CD4-positive, alpha-beta T cell treated with Interferon gamma for 1 hour (primary cell): Measurements from ENCODE around the gene SLC6A19.

Experiments used
- DNase-seq: peaks from one replicate; pipeline ENCODE4 v3.0.0-alpha.2; 2020

Gene SLC6A19

DNA sequence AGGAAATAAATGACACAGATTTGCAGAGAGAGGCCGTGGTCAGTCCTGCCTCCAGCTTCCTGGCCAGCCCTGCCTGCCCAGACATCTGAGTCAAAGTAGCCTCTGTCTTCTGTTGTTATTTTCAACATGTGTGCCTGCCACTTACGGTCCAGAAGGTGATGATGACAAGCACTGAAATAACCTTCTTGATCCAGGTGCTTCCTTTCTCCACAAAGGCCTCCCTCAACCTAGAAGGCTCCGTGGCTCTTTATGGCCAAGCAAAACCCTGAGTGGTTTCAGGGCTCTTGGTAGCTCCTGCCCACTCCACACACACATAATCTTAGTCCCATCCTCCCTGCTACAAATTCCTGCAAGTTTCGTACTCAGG is 34.1 kb upstream of the SLC6A19 start:
- no peak for DNase-seq

DNA sequence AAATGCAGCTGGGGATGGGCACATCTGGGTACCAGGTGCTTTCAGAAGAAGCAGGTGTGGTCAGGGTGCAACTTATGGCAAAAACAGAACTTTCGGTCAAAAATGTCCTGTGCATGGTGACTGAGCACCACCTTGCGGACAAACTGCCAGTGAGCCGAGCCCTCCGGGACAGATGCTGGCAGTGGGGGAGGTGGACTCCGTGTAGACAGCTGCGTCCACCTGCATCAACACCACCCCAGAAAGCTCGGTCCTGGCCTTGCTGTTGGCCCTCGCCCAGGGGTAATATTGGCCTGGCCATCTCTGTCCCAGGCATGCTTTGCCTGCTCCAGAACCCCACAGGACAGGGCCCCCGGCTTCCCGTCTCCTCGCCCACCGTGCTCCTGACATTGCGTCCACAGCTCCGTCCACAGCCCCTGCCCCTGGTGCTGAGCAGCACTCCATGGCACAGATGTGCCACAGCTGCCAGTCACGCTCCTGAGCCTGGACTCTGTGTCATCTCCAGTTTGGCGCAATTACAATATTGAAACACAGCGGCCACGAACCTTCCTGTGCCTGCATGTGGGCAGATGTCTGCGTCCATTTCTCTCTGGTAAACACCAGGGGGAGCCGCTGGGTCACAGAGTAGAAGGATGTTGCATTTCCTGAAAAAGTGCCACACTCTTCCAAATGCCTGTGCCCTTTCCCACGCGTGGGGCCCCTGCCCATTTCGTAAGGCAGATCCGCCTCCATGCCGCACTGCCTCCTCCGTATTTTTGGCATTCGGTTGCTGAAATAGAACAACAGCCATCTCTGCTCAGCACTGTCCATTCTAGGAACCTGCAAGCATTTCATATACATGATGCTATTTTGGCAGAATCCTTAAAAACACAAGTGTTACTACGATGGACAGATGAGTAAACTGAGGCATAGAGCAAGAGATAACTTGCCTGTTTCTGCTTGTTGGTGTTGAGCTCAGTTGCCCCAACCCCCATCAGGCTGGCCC is 33.4 kb upstream of the SLC6A19 start:
- peak; percentile 64 for DNase-seq

DNA sequence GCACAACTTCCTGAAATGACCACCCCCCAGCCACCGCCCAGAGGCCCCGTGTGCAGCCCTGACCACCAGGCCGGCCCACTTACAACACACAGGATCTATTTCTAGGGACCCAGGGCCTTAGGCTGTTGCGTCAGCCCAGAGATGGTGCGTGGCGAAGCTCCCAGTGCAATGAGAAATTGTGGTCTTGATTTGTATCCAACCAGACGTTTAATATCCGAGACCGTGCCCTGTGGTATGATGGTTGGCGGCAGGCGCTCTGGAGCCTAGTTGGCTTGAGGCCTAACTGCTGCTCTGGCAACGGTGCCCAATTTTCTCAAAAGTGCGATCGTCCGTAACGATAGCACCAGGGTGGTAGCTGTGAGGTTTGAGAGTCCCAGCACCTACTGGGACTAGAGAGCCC is 32.6 kb upstream of the SLC6A19 start:
- DNase-seq = no peak

DNA sequence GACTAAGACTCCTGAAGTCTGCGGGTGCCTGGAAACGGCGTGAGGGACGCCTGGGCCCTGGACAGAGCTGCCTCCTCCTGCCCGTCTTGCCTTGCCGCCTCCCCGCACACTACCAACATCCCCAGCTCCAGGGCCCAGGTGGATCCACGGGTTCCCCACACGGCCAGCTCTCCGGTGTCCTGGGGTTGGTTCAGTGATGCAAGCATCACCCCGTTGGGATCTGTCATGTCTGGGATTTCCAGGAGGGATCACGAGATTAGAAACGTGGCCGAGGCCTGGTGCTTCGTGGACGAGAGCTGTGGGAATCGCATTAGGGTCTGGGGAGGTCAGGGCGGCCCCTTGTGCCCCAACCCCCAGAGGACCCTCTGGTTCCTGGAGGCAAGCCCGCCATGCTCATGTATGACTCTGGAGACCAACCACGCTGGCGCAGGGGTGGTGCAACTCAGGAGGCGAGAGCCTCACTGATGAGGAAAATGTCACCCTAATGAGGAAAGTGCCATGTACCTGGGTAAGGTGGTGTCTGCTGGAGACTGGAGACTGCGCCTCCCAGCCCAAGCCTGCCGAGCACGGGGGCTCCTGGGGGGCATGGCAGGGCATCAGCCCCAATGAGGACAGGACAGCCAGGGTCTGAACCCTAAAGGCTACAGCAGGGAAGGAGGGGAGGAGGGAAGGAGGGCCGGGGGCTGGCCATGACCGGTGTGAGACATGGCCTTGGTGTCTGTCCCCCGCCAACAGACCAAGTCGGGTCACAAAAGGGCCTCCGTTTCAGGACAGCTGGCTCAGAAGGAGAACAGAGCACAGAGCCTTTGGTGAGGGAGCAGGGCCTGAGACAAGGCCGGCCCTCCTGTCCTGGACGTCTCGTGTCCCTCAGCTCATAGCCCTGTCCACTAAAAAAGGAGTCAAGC is 31.9 kb upstream of the SLC6A19 start:
- DNase-seq = no peak

DNA sequence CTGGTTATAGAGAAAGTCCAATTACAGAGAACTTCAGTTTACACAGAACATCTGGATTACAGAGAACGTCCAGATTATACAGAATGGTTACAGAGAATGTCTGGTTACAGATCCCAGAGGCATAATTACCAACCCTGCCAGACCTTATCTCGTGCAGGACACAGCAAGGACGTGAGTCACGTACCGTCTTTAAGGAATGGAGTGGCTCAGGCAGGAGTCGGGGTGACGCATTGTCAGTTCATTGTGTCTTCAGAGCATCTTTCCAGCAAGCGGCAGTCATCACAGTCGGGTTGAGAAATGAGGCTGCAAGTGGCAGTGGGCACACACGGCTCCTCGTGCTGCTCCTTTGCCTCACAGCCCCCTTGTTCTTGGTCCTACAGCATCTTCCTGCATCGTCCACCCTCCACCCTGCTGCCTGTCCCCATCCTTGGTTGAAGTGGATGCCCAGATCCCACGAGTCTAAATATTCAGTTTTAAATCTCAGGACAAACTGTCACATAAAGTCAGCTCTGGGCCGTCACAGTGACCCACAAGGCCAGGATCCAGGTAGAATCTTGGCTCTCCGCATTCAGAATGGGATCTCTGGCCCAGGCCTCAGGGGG is 30.0 kb upstream of the SLC6A19 start:
- DNase-seq = no peak

DNA sequence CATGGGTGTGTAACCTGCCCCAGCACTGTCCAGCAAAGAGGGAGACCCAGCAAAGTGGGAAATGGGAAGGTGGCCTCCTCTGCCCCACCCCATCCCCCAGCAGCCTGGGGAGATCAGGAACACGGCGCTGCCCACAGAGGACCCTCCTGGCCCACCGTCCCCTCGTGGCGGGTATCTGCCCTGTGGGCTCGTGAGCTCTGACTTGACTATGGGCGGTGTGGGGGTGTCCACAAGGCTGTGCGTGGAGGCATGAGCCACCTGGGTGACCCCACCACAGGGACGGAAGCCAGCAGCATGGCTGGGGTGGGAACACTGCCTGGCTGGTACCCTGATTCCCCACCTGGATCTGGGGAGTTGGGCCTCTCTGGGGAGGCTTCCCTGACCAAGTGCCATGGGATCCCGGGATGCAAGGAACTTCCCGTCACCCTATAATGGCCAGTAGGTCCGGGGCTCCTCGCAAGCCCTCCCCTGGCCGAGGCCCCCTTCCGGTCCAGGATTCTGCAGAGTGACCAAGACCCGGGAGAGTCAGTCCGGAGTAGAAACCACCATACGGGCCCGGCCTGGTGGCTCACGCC is 29.3 kb upstream of the SLC6A19 start:
- no peak for DNase-seq

DNA sequence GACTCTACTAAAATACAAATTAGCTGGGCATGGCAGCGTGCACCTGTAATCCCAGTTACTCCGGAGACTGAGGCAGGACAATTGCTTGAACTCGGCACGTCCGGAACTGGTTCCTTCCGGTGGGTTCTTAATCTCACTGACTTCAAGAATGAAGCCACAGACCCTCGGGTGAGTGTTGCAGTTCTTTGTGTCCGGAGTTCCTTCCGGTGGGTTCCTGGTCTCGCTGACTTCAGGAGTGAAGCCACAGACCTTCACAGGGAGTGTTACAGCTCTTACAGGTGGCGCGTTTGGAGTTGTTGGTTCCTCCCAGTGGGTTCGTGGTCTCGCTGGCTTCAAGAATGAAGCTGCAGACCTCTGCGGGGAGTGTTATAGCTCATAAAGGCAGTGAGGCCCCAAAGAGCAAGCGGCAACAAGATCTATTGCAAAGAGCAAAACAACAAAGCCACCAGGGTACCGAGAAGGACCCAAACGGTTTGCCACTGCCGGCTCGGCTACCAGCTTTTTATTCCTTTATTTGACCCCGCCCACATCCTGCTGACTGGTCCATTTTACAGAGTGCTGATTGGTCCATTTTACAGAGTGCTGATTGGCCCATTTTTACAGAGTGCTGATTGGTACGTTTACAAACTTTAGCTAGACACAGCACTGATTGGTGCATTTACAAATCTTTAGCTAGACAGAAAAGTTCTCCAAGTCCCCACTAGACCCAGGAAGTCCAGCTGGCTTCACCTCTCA is 28.6 kb upstream of the SLC6A19 start:
- DNase-seq = peak; percentile 39

DNA sequence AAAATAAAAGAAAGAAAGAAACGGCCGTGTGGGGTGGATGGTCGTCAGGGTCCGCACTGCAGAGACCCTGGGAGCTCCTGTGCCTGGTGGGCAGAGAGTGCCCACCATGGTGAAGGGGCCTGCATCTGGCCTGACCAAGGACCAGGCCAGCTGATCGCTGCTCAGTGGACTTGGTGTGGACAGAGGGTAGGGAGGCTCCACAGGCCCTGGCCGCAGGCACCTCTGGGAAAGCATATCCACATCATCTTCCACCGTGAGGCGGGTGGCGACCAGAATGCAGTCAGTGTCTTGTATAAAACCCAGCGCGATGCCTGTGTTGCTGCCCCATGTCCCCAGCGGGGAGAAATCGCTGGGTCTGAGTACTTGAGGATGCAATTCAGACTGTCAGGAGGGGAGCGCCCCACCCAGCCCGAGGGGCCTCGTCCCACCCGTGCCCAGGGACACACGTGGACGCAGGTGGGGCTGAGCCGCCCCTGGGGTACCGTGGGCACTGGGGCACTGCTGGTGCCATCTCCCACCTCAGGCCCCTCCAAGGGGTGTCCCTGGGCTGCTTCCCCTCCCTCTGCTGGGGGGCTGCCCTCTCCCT is 27.8 kb upstream of the SLC6A19 start:
- DNase-seq = no peak

DNA sequence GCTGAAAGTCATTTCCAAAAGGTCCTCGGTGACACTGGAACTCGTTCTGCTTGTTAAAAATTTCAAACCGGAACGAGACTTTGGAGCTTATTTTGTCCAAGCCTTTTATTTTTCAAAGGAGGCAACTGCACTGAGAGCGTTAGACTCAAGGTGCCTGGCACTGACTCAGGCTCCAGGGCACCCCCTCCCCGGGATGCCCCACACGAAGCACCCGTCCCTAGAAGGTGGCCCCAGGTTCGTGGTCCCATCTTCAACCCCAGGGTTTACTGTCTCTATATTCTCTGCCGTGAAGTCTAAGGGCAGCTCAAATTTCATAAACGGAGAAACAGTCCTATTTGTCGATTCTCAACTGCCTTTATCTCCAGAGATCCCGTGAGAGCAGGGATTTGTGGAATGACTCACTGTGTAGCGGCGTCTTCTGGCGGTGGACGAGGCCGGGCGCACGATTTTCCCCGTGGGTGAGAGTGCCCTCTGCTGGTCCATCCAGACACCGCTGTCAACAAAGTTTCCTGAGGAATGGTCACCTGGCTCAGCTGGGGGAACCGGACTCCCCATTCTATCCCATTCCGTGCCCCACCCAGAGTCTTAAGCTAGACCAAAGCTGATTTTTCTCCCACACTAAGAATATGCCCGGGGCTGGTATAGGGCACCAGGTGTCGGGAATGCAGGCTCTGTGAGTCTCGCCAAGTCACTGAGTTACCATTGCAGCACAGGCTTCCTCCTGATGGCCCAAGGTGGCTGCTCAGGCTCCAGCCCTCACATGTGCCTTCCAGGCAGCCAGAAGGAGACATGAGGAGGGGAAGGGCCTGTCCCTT is 27.1 kb upstream of the SLC6A19 start:
- DNase-seq = no peak

DNA sequence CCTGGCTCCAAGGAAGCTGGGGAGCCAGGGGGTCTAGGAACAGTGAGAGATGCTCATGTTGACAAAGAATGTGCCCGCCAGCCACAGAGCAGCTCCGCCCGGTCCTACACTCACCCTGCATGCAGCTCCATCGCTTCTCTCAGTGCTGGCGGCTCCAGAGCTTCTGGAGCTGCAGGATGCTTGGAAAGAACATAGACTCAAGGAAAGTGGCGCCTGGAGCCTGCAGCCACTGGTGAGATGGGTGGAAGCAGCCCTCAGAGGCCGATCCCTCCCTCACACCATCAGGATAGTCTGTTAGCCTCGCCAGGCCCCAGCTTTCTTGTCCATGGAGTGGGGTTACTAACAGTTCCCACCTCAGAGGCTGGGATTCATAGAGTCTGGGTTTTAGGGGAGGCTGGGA is 26.4 kb upstream of the SLC6A19 start:
- DNase-seq = no peak

DNA sequence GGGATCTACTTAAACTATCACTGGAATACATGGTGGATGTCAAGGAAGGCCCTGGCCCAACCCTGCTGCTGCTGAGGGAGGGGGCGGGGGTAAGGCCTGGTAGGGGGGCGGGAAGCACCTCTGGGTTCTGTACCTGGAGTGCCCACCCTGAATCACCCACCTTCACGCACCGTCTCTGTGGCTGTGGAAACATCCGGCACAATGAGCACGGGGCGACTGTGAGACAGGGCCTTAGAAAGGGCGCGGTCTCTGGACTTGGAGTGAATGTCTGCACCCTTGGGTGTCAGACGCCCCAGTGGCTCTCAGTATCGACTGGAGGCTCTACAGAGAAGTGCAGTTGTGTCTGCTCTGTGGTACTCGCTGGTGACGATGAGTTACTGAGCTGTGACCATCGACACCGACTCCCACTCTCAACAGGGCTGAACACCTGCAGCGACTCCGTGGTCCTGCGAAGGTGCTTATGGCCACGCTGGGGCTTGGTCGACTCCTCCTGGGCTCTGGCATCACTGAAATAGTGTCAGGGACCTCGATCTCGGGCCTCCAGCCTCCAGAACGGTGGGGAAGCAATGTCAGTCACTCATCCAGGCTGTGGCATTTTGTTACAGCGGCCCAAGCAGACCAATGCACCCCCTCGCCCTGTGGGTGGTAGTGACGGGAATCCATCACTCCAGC is 25.5 kb upstream of the SLC6A19 start:
- DNase-seq = no peak

DNA sequence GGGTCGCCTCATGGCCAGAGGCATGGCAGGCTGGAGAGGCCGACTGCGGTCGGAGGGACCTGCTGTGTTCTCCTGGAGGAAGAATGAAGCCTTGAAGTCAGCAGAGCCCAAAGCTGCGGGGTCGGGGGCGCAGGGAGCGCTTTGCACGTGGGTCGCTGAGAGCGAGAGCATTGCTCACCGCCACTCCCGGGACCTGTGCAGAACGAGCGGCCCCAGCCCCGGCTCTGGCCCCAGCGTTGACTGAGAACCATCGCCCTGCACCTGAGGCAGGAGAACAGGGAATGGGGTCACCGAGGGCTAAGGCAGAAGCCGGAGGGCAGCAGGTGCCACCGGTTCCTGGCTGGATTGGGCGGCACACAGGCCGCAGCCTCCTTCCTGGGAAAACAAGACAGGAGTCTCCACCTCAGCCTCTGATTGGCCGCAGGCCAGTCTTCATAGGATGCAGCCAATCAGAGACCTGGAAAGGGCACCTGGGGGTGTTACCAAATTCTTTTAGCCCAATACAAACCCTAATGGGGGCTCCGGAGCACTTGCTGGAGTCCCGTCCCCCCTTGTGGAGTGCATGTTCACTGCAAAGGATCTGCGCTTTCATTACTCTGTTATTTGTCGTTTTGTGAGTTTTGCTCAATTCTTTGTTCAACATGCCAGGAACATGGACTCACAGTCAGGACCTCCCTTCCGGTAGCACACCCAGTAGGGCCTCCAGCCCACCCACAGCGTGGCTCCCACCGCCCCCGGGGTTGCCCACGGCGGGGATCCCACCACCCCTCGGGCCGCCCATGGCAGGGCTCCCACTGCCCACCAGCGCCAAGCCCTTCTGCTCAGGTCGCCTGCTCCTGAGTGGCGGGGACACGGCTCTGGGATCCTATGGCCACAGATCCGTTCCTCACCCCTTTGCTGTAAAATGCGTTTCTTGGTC is 24.7 kb upstream of the SLC6A19 start:
- no peak for DNase-seq

DNA sequence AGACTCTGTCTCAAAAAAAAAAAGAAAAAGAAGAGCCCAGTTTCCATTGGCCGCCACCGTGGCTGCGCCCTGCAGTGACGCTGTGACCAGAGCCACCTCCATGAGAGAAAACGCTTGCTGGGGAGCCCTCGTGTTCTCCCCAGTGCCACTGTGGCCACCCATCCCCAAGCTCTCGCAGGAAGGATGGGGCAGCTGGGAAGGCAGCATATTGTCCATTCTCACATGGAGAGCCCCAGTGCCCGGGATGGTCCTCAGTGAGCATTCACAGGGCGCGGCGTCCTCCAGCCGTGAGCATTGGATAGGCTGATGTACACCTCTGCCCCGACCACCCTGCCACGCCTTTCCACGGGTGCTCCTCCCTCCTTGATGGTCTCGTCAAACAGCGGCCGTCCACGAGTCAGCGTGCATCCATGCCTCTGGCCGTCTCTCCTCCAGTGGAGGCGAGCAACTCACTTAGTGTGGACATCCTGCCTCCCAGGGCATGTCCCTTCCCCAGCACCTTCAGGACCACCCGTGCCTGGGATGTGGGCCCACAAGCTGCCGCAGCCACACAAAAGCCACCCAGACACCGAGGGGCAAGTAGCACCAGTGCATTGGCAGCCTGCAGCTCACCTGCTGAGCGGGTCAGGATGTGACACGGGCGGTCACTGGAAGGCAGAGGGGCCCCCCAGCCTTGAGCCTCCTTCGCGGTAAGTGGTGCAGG is 23.4 kb upstream of the SLC6A19 start:
- no peak for DNase-seq

DNA sequence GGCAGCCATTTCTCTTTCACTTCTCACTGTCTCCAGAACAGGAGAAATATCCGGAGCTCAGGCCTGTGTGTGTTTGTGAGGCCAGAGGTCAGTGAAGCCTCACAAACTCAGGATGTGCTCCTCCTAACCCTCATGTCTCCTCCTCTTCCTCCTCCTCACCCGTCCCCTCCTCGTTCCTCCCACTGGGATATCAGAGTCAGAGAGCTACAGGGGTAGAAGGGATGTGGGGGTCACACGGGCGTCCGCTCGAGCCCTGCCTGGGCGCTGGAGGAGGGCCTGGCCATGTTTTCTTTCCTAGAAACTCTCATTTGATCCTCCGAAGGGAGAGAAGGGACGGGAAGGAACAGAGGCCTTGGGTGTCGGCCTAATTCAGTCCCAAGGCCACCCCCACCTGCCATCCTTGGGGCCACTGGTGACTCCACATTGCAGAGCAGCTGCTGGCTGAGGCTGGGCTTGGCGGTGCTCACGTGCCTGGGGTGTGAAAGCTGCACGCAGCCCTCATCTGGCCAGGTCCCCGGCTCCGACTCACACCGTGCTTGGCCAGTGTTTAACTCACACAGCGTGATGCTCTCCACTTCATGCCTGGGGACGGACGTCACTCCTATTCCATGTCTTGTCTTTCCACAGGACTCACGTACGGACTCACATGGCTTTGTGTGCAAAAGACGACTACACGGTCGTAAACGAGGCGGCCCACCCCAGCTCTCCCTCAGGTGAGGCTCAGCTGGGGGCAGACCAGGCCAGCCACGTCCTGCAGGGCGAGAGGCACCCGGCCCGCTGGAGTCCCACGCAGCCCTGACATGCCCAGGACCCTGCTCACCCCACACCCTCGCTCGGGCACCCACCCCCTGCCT is 22.6 kb upstream of the SLC6A19 start:
- no peak for DNase-seq

DNA sequence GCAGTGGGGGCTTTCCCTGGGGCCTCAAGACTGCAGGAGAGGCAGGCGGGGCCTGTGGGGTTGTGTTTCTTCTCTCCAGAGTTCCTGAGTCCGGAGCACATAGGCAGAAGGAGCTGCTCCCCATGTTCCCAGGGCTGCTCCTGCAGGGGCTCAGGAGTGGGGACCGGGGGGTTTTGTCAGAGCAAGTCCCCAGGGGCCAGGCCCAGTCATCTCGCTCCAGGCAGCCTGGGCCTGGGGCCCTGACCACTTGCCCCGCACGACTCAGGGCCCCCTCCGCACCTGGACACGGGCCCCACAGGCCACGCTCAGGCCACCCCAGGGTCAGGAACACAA is 22.0 kb upstream of the SLC6A19 start:
- DNase-seq = no peak

DNA sequence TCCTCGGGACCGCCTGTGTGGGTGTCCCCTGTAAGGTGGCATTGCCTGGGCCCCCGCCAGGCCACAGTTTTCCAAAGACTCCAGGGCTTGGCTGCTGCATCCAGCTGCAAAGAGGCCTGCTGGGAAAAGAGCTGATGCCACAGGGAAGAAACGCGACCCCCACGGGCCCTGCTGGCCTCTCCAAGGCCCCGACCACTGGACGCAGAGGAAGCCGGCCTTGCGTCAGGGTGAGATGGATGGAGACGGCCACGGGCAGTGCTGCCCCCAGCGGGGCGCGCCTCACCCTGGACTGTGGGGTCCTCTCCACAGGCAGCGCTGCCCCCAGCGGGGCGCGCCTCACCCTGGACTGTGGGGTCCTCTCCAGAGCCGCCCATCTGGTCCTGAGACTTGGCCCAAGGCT is 21.3 kb upstream of the SLC6A19 start:
- DNase-seq = no peak

DNA sequence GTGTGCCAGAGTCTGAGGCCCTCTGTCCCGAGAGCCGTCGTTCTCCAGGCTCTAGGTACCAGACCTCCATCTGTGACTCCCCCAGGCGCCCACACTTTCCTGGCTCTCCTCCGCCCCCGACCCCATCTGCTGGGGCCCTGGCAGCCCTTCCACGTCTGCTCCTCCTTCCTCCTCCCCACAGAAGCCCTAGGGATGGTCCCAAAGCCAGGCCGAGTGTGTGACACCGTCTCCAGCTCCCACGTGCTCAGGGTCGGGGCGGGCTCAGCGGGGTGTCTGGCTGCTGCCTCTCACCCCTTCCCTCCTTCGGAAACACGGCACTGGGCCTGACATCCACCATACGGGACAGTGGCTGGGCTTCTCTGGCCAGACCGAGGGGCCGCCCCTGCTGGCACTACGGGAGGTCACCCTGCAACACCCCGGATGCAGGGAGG is 20.5 kb upstream of the SLC6A19 start:
- DNase-seq = no peak
